HEK293T (cell line): Measurements from ENCODE around the gene SEC14L6.

Experiments used
- BHLHE40 ChIP-seq: fragments of 450-650 bp; IDR thresholded peaks from 2 replicates; pipeline ENCODE4 v1.6.1; 2016; ENCODE audit warnings: mild to moderate bottlenecking, moderate library complexity, borderline replicate concordance
- FOXK2 ChIP-seq: fragments of 450-650 bp; IDR thresholded peaks from 2 replicates; pipeline ENCODE4 v1.6.1; 2016; ENCODE audit warnings: mild to moderate bottlenecking
- FOXM1 ChIP-seq: fragments of 450-650 bp; IDR thresholded peaks from 2 replicates; pipeline ENCODE4 v1.6.1; 2017; ENCODE audit warnings: mild to moderate bottlenecking, borderline replicate concordance
- TARDBP ChIP-seq: fragments of 450-650 bp; IDR thresholded peaks from 2 replicates; pipeline ENCODE4 v1.6.1; 2016

GRCh38 chr22:30500628-30501027 is 45.9 kb downstream of the SEC14L6 start:
- TF ChIP-seq BHLHE40, result no peak
- no peak for TF ChIP-seq FOXM1
- TF ChIP-seq TARDBP, result no peak
- TF ChIP-seq FOXK2, result no peak
